HepG2 (cell line): ENCODE results near the gene EIF6. TPM values are rescaled to one million over a fixed set of nuclear protein-coding genes. Genes with fewer than 3 reads are reported as not detected.

Source experiments
- polyA plus RNA-seq, 8 experiments: library from polyadenylated mRNA; depleted of rRNA in 3 of 8; stranded (reverse) in 7 of 8; unstranded in 1 of 8; fragments of >200 nt; fragmentation: Illumina TruSeq in 4 of 8; extraction: Trizol in 4 of 8; gene quantifications; 2 replicates each; pipeline versions ENCODE4 v1.2.1 to v1.2.3, GENCODE V29; 2011 to 2016; ENCODE audit warnings: low read depth in 4 of 8, missing spikeins in 1 of 8, mixed read lengths in 1 of 8; ENCODE audit not compliant: insufficient read depth in 1 of 8
- total RNA-seq, 5 experiments: library from RNA; depleted of rRNA; stranded (reverse); fragments of >200 nt; fragmentation: Illumina TruSeq; extraction: Trizol; gene quantifications; 2 replicates each; pipeline ENCODE4 v1.2.3, GENCODE V29; 2016; ENCODE audit warnings: low read depth in 1 of 5

Gene EIF6
- total and polyA plus RNA-seq, 2 of the 13 experiments (the other 11 are each of a cell fraction or from before 2014, with no cell fraction given): 462 to 466 TPM

Other genes with a start within 250 kb of the EIF6 start
- 136 and 161 TPM in 2 replicates for gene TRPC4AP, start 192.0 kb downstream of the EIF6 start, total RNA-seq (2016; rRNA removed; fragmentation: Illumina TruSeq; extraction: Trizol)
- 137 and 161 TPM in 2 replicates for gene TRPC4AP, start 192.0 kb downstream of the EIF6 start, polyA plus RNA-seq (2011; rRNA removed)
- gene EDEM2, start 137.4 kb downstream of the EIF6 start, total RNA-seq (2016; rRNA removed; fragmentation: Illumina TruSeq; extraction: Trizol): 26.1 and 46.9 TPM in 2 replicates
- gene EDEM2, start 137.4 kb downstream of the EIF6 start, polyA plus RNA-seq (2011; rRNA removed): 33.1 and 35.6 TPM in 2 replicates
- gene PROCR, start 112.7 kb downstream of the EIF6 start, total RNA-seq (2016; rRNA removed; fragmentation: Illumina TruSeq; extraction: Trizol): 0.63 and 1.4 TPM in 2 replicates
- gene PROCR, start 112.7 kb downstream of the EIF6 start, polyA plus RNA-seq (2011; rRNA removed): 1.7 and 1.9 TPM in 2 replicates
- 0.28 and 0.35 TPM in 2 replicates for gene MMP24, start 58.1 kb downstream of the EIF6 start, total RNA-seq (2016; rRNA removed; fragmentation: Illumina TruSeq; extraction: Trizol)
- 0.29 and 0.43 TPM in 2 replicates for gene MMP24, start 58.1 kb downstream of the EIF6 start, polyA plus RNA-seq (2011; rRNA removed)
- 3.1 and 8.5 TPM in 2 replicates for gene MMP24OS, start 6.7 kb downstream of the EIF6 start, total RNA-seq (2016; rRNA removed; fragmentation: Illumina TruSeq; extraction: Trizol)
- 6.0 and 7.1 TPM in 2 replicates for gene MMP24OS, start 6.7 kb downstream of the EIF6 start, polyA plus RNA-seq (2011; rRNA removed)
- 0.07 TPM in 1 of 2 replicates, not detected in the other for gene FAM83C, start 7.7 kb upstream of the EIF6 start, total RNA-seq (2016; rRNA removed; fragmentation: Illumina TruSeq; extraction: Trizol)
- gene FAM83C, start 7.7 kb upstream of the EIF6 start, polyA plus RNA-seq (2011; rRNA removed): 0.03 and 0.04 TPM in 2 replicates
- gene UQCC1, start 127.2 kb upstream of the EIF6 start, total RNA-seq (2016; rRNA removed; fragmentation: Illumina TruSeq; extraction: Trizol): 67.2 and 79.5 TPM in 2 replicates
- gene UQCC1, start 127.2 kb upstream of the EIF6 start, polyA plus RNA-seq (2011; rRNA removed): 68.5 and 76.9 TPM in 2 replicates
- not detected in 2 replicates for gene GDF5, start 153.5 kb upstream of the EIF6 start, total RNA-seq (2016; rRNA removed; fragmentation: Illumina TruSeq; extraction: Trizol)
- gene GDF5, start 153.5 kb upstream of the EIF6 start, polyA plus RNA-seq (2011; rRNA removed): not detected in 2 replicates
- 55.3 and 55.7 TPM in 2 replicates for gene CEP250, start 170.8 kb upstream of the EIF6 start, total RNA-seq (2016; rRNA removed; fragmentation: Illumina TruSeq; extraction: Trizol)
- gene CEP250, start 170.8 kb upstream of the EIF6 start, polyA plus RNA-seq (2011; rRNA removed): 28.3 and 28.8 TPM in 2 replicates
- not detected in 2 replicates for gene C20orf173, start 244.9 kb upstream of the EIF6 start, total RNA-seq (2016; rRNA removed; fragmentation: Illumina TruSeq; extraction: Trizol)
- not detected in 2 replicates for gene C20orf173, start 244.9 kb upstream of the EIF6 start, polyA plus RNA-seq (2011; rRNA removed)